Neural cell (in vitro differentiated cells): ENCODE data around the gene AFG1L.

ENCODE experiments used
- EZH2 ChIP-seq: fragments of 200-600, 300-800 bp; shearing (Covaris generic), sonication (generic); IDR thresholded peaks from 2 replicates; pipeline ENCODE4 v1.6.1; 2014; ENCODE audit warnings: antibody characterized with exemption, low read length, borderline replicate concordance, mild to moderate bottlenecking; ENCODE audit not compliant: insufficient read depth, poor library complexity, severe bottlenecking
- MXI1 ChIP-seq: fragments of 450-650 bp; conservative IDR thresholded peaks from 2 replicates; pipeline ENCODE4 v1.6.1; 2014; ENCODE audit warnings: antibody characterized with exemption, mild to moderate bottlenecking; ENCODE audit not compliant: poor library complexity, severe bottlenecking
- REST ChIP-seq: IDR thresholded peaks from 2 replicates; pipeline ENCODE4 v1.6.1; 2012; ENCODE audit warnings: borderline replicate concordance
- SMC3 ChIP-seq: fragments of 450-650 bp; conservative IDR thresholded peaks from 2 replicates; pipeline ENCODE4 v1.6.1; 2014; ENCODE audit warnings: antibody characterized with exemption, mild to moderate bottlenecking, moderate library complexity; ENCODE audit not compliant: poor library complexity
- TAF1 ChIP-seq: IDR thresholded peaks from 2 replicates; pipeline ENCODE4 v1.6.1; 2012; ENCODE audit warnings: low read depth
- TF ChIP-seq, protein P1 (sequence below): fragments of 450-650 bp; IDR thresholded peaks from 2 replicates; pipeline ENCODE4 v1.5.1; 2014; ENCODE audit warnings: antibody characterized with exemption, mild to moderate bottlenecking, moderate library complexity; ENCODE audit not compliant: poor library complexity, severe bottlenecking

DNA sequence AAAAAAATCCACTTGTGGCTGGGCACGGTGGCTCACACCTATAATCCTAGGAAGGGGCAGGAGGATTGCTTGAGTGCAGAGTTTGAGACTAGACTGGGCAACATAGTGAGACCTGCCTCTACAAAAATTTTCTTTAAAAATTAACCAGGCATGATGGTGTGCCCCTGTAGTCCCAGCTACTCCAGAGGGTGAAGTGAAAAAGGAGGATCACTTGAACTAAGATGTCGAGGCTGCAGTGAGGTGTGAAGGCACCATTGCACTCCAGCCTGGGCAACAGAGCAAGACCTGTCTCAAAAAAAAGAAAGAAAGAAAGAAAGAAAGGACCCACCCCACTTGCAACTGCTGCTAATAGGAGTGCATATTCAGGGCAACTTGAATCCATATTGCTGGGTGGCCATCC lies 20.3 kb upstream of the AFG1L start:
- TF ChIP-seq MXI1 (no peak), EZH2 (no peak), REST (no peak), SMC3 (no peak), TAF1 (no peak)
- TF ChIP-seq, protein P1, sequence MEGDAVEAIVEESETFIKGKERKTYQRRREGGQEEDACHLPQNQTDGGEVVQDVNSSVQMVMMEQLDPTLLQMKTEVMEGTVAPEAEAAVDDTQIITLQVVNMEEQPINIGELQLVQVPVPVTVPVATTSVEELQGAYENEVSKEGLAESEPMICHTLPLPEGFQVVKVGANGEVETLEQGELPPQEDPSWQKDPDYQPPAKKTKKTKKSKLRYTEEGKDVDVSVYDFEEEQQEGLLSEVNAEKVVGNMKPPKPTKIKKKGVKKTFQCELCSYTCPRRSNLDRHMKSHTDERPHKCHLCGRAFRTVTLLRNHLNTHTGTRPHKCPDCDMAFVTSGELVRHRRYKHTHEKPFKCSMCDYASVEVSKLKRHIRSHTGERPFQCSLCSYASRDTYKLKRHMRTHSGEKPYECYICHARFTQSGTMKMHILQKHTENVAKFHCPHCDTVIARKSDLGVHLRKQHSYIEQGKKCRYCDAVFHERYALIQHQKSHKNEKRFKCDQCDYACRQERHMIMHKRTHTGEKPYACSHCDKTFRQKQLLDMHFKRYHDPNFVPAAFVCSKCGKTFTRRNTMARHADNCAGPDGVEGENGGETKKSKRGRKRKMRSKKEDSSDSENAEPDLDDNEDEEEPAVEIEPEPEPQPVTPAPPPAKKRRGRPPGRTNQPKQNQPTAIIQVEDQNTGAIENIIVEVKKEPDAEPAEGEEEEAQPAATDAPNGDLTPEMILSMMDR = no peak
